ENCODE measurements around the gene TRIM7.
A peak's percentile ranks its signal among the peaks of the same experiment; 100 is the strongest.

The TRIM7 gene

DNA sequence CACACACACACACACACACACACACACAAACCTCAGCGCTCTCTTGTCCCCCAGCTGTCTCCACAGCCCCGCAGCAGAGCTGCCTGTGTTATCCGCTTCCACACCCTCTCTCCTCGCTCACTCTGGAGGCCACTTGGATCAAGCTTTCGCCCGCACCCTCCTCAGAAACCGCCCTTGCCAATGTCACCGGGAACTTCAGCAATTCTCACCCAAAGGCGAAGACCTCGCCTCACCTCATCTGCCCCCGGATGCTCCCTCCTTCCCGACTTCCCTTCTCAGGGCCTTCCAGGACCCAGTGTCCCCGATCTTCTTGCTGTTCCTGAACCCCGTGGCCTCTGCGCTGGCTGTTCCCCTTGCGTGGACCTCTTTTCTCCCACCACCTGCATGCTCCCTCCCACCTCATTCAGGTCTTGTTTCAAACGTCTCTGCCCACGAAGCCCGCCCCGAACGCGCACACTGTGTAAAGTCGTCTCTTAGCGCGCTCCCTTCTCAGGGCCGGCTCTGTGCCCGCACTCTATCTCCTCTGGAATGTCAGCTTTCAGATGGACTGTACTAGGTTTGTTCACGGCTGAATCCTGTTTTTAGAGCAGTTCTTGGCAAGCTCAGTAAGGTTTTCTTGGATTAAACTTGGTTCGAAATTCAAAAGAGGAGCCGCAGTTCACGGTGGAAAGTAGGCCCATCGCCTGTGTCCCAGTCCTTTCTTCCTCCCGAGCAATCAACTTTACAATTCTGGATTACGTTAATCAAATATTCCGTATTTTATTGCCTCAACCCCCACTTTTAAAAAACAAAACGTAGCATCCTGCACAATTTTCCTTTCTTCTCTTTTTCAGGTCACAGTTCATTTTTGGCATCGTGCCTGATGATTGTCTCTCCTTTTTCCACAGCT is 1.0 kb upstream of the TRIM7 start:
- no peaks in the 10 kb centered on the region for H3K27me3 ChIP-seq (ENCODE audit: insufficient read depth, low read length, poor library complexity, severe bottlenecking)

DNA sequence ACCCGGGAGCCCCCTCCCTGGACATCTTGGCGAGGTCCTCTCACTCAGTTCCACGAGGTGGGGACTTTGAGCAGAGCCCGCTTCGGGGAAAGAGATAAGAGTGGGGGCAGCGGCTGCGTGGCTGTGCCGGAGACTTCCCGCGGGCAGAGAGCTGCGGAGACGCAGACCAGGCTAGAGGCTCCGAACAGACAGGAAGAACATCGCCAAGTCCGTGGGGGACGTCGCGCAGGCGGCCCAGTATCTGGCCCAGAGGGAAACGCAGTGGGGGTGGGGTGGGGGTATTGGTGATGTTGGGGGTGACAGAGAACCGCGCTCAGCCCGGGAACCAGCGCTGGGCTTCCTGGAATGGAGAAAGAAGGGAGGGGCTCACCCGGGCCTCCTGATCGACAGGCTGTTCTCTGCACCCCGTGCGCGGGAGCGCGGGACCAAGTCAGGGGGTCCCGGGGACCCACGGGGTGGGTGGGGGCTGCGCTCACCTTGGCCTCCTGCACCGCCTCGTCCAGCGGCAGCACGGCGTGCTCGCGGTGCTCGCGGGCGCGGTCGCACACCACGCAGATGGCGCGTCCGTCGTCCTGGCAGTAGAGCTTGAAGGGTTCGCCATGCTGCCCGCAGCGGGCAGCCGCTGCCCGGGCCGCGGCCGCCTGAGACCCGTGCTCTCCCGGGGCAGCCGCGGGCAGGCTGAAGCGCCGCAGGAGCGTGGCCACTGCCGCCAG is 727 bp downstream of the TRIM7 start:
- H4K20me1 ChIP-seq (ENCODE audit: insufficient read depth, low read length, poor library complexity, severe bottlenecking) = no peaks in the 10 kb centered on the region
- H2AFZ ChIP-seq (ENCODE audit: low read length) = peak overlapping the region; percentile 73
- H3K36me3 ChIP-seq (ENCODE audit: insufficient read depth, low read length) = no peaks in the 10 kb centered on the region
- peaks cover 7% of the 10 kb centered on the region for H3K4me1 ChIP-seq (ENCODE audit: insufficient read depth, low read length, poor library complexity, severe bottlenecking)
- H3K9me2 ChIP-seq (replicated peaks; ENCODE audit: low read depth, low read length) = no peaks in the 10 kb centered on the region
- H3K4me2 ChIP-seq (ENCODE audit: low read depth, low read length, poor library complexity, severe bottlenecking) = peak overlapping the region; percentile 67
- no peaks in the 10 kb centered on the region for H3K79me2 ChIP-seq (ENCODE audit: insufficient read depth, low read length)
- H3K4me3 ChIP-seq (ENCODE audit: low read length, poor library complexity, severe bottlenecking) = peak overlapping the region; percentile 71
- H3K9ac ChIP-seq (ENCODE audit: low read depth, low read length, poor library complexity, severe bottlenecking) = peak overlapping the region; percentile 17
- H3F3A ChIP-seq (ENCODE audit: low read depth) = no peaks in the 10 kb centered on the region; the same call in 1 of the 2 replicates
- no peaks in the 10 kb centered on the region for H3K9me3 ChIP-seq (ENCODE audit: insufficient read depth, low read depth, low read length)
- TF ChIP-seq, protein P1, sequence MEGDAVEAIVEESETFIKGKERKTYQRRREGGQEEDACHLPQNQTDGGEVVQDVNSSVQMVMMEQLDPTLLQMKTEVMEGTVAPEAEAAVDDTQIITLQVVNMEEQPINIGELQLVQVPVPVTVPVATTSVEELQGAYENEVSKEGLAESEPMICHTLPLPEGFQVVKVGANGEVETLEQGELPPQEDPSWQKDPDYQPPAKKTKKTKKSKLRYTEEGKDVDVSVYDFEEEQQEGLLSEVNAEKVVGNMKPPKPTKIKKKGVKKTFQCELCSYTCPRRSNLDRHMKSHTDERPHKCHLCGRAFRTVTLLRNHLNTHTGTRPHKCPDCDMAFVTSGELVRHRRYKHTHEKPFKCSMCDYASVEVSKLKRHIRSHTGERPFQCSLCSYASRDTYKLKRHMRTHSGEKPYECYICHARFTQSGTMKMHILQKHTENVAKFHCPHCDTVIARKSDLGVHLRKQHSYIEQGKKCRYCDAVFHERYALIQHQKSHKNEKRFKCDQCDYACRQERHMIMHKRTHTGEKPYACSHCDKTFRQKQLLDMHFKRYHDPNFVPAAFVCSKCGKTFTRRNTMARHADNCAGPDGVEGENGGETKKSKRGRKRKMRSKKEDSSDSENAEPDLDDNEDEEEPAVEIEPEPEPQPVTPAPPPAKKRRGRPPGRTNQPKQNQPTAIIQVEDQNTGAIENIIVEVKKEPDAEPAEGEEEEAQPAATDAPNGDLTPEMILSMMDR (conservative IDR thresholded peaks at IDR 0.05; ENCODE audit: low read length) = no peak
- TF ChIP-seq EZH2phosphoT487 (IDR thresholded peaks at IDR 0.05; ENCODE audit: borderline replicate concordance) = no peak
- no peaks in the 10 kb centered on the region for H3K27me3 ChIP-seq (ENCODE audit: insufficient read depth, low read length, poor library complexity, severe bottlenecking)

More for the DNA sequence above, 1.0 kb upstream of the TRIM7 start:
- H3K4me2 ChIP-seq (ENCODE audit: low read depth, low read length, poor library complexity, severe bottlenecking) = peak overlapping the region; percentile 92
- no peaks in the 10 kb centered on the region for H4K20me1 ChIP-seq (ENCODE audit: insufficient read depth, low read length, poor library complexity, severe bottlenecking)
- no peak for TF ChIP-seq EZH2phosphoT487 (IDR thresholded peaks at IDR 0.05; ENCODE audit: borderline replicate concordance)
- TF ChIP-seq, protein P1 (conservative IDR thresholded peaks at IDR 0.05; ENCODE audit: low read length) = no peak
- H3F3A ChIP-seq (ENCODE audit: low read depth) = no peaks in the 10 kb centered on the region; the same call in 1 of the 2 replicates
- H3K4me3 ChIP-seq (ENCODE audit: low read length, poor library complexity, severe bottlenecking) = peak overlapping the region; percentile 80
- no peaks in the 10 kb centered on the region for H3K79me2 ChIP-seq (ENCODE audit: insufficient read depth, low read length)
- peaks cover 7% of the 10 kb centered on the region for H3K4me1 ChIP-seq (ENCODE audit: insufficient read depth, low read length, poor library complexity, severe bottlenecking)
- peak overlapping the region; percentile 92 for H2AFZ ChIP-seq (ENCODE audit: low read length)
- no peaks in the 10 kb centered on the region for H3K9me3 ChIP-seq (ENCODE audit: insufficient read depth, low read depth, low read length)
- peak overlapping the region; percentile 76 for H3K9ac ChIP-seq (ENCODE audit: low read depth, low read length, poor library complexity, severe bottlenecking)
- H3K9me2 ChIP-seq (replicated peaks; ENCODE audit: low read depth, low read length) = no peaks in the 10 kb centered on the region
- H3K36me3 ChIP-seq (ENCODE audit: insufficient read depth, low read length) = no peaks in the 10 kb centered on the region

DNA sequence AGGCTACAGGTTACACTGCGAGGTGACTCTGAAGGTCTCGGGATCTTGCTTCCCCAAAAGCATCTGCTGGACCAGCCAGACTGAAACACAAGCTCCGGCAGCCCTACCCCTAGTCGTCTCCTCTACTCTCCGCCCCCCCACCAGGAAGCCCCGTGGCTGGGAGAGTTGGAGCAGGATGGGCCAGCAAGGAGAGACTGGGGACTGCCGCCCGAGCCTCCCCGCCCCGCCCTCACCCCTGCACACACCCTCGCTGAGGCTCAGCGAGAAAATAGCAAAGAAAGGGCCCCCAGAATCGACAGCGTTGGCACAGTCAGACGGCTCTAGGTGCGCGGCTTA is 1.3 kb downstream of the TRIM7 start:
- peak overlapping the region; percentile 17 for H3K9ac ChIP-seq (ENCODE audit: low read depth, low read length, poor library complexity, severe bottlenecking)
- H3K36me3 ChIP-seq (ENCODE audit: insufficient read depth, low read length) = no peaks in the 10 kb centered on the region
- H2AFZ ChIP-seq (ENCODE audit: low read length) = peak overlapping the region; percentile 73
- peaks cover 7% of the 10 kb centered on the region for H3K4me1 ChIP-seq (ENCODE audit: insufficient read depth, low read length, poor library complexity, severe bottlenecking)
- H3K4me3 ChIP-seq (ENCODE audit: low read length, poor library complexity, severe bottlenecking) = peak overlapping the region; percentile 71
- H3F3A ChIP-seq (ENCODE audit: low read depth) = no peaks in the 10 kb centered on the region; the same call in 1 of the 2 replicates
- H3K9me3 ChIP-seq (ENCODE audit: insufficient read depth, low read depth, low read length) = no peaks in the 10 kb centered on the region
- peak overlapping the region; percentile 67 for H3K4me2 ChIP-seq (ENCODE audit: low read depth, low read length, poor library complexity, severe bottlenecking)
- no peaks in the 10 kb centered on the region for H3K27me3 ChIP-seq (ENCODE audit: insufficient read depth, low read length, poor library complexity, severe bottlenecking)
- TF ChIP-seq EZH2phosphoT487 (IDR thresholded peaks at IDR 0.05; ENCODE audit: borderline replicate concordance) = no peak
- TF ChIP-seq, protein P1 (conservative IDR thresholded peaks at IDR 0.05; ENCODE audit: low read length) = no peak
- no peaks in the 10 kb centered on the region for H4K20me1 ChIP-seq (ENCODE audit: insufficient read depth, low read length, poor library complexity, severe bottlenecking)
- no peaks in the 10 kb centered on the region for H3K9me2 ChIP-seq (replicated peaks; ENCODE audit: low read depth, low read length)
- no peaks in the 10 kb centered on the region for H3K79me2 ChIP-seq (ENCODE audit: insufficient read depth, low read length)
